Right lobe of liver (tissue), 6 donors: ENCODE results near the gene METTL23. TPM values are rescaled to one million over a fixed set of nuclear protein-coding genes. Genes with fewer than 3 reads are reported as not detected.
A peak's percentile ranks its signal among the peaks of the same experiment; 100 is the strongest.

Experiments
- ATAC-seq, 4 donors: fragments of 200-7000 bp; cut with Tn5 transposase; one replicate each; pipeline ENCODE4 v1.9.1; 2020; ENCODE audit warnings: mild to moderate bottlenecking in 4 of 4, moderate library complexity in 4 of 4
- DNase-seq, 3 donors: peaks; one replicate each; pipeline ENCODE4 v3.0.0-alpha.2; 2020
- H3K27ac ChIP-seq, 3 donors: fragments of 200-600 bp; one replicate each; pipeline ENCODE4 v1.8.0; 2022
- H3K27me3 ChIP-seq, 2 donors: fragments of 200-600 bp; one replicate each; pipeline ENCODE4 v1.8.0; 2022
- H3K36me3 ChIP-seq, 4 donors: fragments of 200-600 bp; sonication (generic) in 1 of 4; one replicate each; pipeline versions ENCODE4 v1.5.1 to v1.8.0; 2017 to 2022; ENCODE audit warnings: control low read depth in 1 of 4
- H3K4me1 ChIP-seq, 4 donors: fragments of 200-600 bp; sonication (generic) in 1 of 4; one replicate each; pipeline versions ENCODE4 v1.5.1 to v1.8.0; 2017 to 2022; ENCODE audit warnings: control low read depth in 1 of 4
- H3K4me3 ChIP-seq, 3 donors: fragments of 200-600 bp; one replicate each; pipeline ENCODE4 v1.8.0; 2022
- H3K9me3 ChIP-seq, 4 donors: fragments of 200-600 bp; sonication (generic) in 1 of 4; one replicate each; pipeline versions ENCODE4 v1.5.1 to v1.8.0; 2017 to 2022; ENCODE audit warnings: control low read depth in 1 of 4
- CTCF ChIP-seq, 4 donors: fragments of 200-600 bp in 3 of 4; fragments of 450-650 bp in 1 of 4; IDR thresholded peaks; one replicate each; pipeline versions ENCODE4 v1.5.1 to v1.8.0; 2016 to 2022; ENCODE audit warnings: antibody characterized with exemption in 4 of 4, mild to moderate bottlenecking in 2 of 4
- POLR2A ChIP-seq: fragments of 450-650 bp; IDR thresholded peaks from one replicate; pipeline ENCODE4 v1.6.1; 2017; ENCODE audit warnings: antibody characterized with exemption, mild to moderate bottlenecking
- WGBS: methylation state at CpG from one replicate; pipeline ENCODE4 v1.1.6; 2018; ENCODE audit warnings: low coverage, low lambda C conversion rate; ENCODE audit not compliant: insufficient coverage; ENCODE audit errors: missing lambda C conversion rate; 5-methylcytosine and 5-hydroxymethylcytosine counted together
- intact Hi-C, 2 donors: fragments of 100-400 bp; cut with DNase I; formaldehyde crosslinking; loops; one replicate each; pipeline versions ENCODE4 v1.11.2 to v1.14.1; 2022
- total RNA-seq, 6 experiments: library from RNA; depleted of rRNA in 2 of 6; stranded (reverse); fragments of >200 nt in 2 of 6; fragmentation: NEBNext Ultra II Directional in 3 of 6; extraction: Animal tissue kit (Norgen Biotek cat#: 25700) in 3 of 6; gene quantifications; one replicate each; pipeline versions ENCODE4 v1.1.0 to v1.2.4, GENCODE V29; 2016 to 2023
- donor health status: DM: no; HTN: yes; CAD: no.
- donor health status: DM: no; HTN: no; CAD: no.
- donor health status: DM: no; HTN: no; CAD: no.
- donor health status: DM: no; HTN: yes; CAD: no.
- donor health status: DM: no; HTN: yes; CAD: no.

The METTL23 gene
- total RNA-seq, 6 experiments from 2014 or later = 16.0 to 25.0 (median 18.7) TPM

- 42% methylated on average over 6 of the region's 16 CpGs for WGBS
- Histone ChIP-seq H3K27ac (no peak overlapping the region), H3K27me3 (no peaks in the 10 kb centered on the region), H3K4me3 (no peak overlapping the region), H3K36me3 (no peaks in the 10 kb centered on the region), H3K4me1 (no peaks in the 10 kb centered on the region), H3K9me3 (no peaks in the 10 kb centered on the region)
- TF ChIP-seq CTCF (IDR thresholded peaks at IDR 0.05) = peak; percentile 60 to 70 (median 62)
- TF ChIP-seq POLR2A = no peak
- intact Hi-C loops = no loop called here
- DNase-seq = peak in 1 of 3 donors; percentile 58
- peak; percentile 60 to 73 (median 66) for ATAC-seq
These were observed 45.2 kb upstream of the METTL23 start for GRCh38 chr17:76681222-76682137.

GRCh38 chr17:76682296-76682695, 44.3 kb upstream of the METTL23 start:
- ATAC-seq = no peak
- Histone ChIP-seq H3K4me3 (no peak overlapping the region), H3K9me3 (no peaks in the 10 kb centered on the region), H3K36me3 (no peaks in the 10 kb centered on the region), H3K27ac (no peak overlapping the region), H3K4me1 (no peaks in the 10 kb centered on the region), H3K27me3 (no peaks in the 10 kb centered on the region)
- no peak for TF ChIP-seq CTCF (IDR thresholded peaks at IDR 0.05)
- TF ChIP-seq POLR2A = no peak
- intact Hi-C loops = no loop called here
- DNase-seq = no peak
- 78% methylated on average over 4 of the region's 12 CpGs for WGBS

GRCh38 chr17:76683011-76683755, 43.5 kb upstream of the METTL23 start:
- Histone ChIP-seq H3K9me3 (no peaks in the 10 kb centered on the region), H3K27me3 (no peaks in the 10 kb centered on the region), H3K4me1 (no peaks in the 10 kb centered on the region), H3K36me3 (no peaks in the 10 kb centered on the region), H3K4me3 (no peak overlapping the region), H3K27ac (no peak overlapping the region)
- DNase-seq (no peak), ATAC-seq (no peak)
- intact Hi-C loops = no loop called here
- TF ChIP-seq CTCF (IDR thresholded peaks at IDR 0.05) = no peak
- no peak for TF ChIP-seq POLR2A
- 65% methylated on average over 5 of the region's 18 CpGs for WGBS

- no peaks in the 10 kb centered on the region for H3K36me3 ChIP-seq
- no peaks in the 10 kb centered on the region for H3K9me3 ChIP-seq
- H3K27me3 ChIP-seq = no peaks in the 10 kb centered on the region
- H3K4me1 ChIP-seq = no peaks in the 10 kb centered on the region
- ATAC-seq = no peak
- 93% methylated on average over 11 of the region's 25 CpGs for WGBS
- DNase-seq = no peak
- H3K27ac ChIP-seq = no peak overlapping the region
- H3K4me3 ChIP-seq = no peak overlapping the region
- no peak for TF ChIP-seq CTCF (IDR thresholded peaks at IDR 0.05)
- TF ChIP-seq POLR2A = no peak
- intact Hi-C loops = no loop called here
These were observed 42.5 kb upstream of the METTL23 start for GRCh38 chr17:76683921-76684745.
